SH-SY5Y (cell line): ENCODE results near the gene COLEC11.

Experiments used
- GATA2 ChIP-seq: IDR thresholded peaks from 2 replicates; pipeline ENCODE4 v1.6.1; 2011; ENCODE audit warnings: mild to moderate bottlenecking, low read depth, low read length
- GATA3 ChIP-seq: IDR thresholded peaks from 2 replicates; pipeline ENCODE4 v1.6.1; 2011; ENCODE audit warnings: low read depth, mild to moderate bottlenecking, low read length, moderate library complexity

COLEC11 gene

DNA sequence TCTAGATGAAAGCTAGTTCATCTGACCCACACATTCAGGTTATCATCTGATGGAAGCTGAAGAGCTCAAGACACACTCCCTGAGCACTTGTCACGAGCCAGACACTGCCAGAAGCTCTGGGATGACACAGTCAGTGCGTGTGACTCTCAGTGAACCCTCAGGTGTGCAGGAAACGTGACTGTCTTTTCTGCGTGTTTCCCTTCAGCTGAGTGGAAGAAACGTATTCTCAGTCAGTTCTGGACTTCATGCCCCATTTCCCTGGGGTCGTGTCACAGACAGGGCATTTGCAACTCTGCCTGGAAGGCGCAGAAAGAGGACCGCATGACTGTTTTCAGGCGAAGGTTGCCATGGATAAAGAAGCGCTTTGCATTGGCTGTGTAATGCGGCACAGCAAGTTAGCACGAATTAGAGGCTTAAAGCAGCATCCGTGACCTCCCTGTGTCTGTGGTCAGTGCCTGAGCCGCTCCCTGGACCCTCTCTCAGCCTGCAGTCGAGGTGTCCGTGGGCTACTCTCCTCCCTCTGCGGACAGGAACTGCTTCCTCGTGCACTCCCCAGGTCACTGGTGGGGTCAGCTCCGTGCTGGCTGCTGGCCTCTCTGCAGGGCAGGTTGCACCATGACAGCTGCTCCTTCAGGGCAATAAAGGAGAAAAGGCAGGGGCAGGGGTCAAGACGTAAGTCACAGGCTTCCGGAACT, 59.8 kb downstream of the COLEC11 start:
- TF ChIP-seq GATA2 (no peak), GATA3 (no peak)

DNA sequence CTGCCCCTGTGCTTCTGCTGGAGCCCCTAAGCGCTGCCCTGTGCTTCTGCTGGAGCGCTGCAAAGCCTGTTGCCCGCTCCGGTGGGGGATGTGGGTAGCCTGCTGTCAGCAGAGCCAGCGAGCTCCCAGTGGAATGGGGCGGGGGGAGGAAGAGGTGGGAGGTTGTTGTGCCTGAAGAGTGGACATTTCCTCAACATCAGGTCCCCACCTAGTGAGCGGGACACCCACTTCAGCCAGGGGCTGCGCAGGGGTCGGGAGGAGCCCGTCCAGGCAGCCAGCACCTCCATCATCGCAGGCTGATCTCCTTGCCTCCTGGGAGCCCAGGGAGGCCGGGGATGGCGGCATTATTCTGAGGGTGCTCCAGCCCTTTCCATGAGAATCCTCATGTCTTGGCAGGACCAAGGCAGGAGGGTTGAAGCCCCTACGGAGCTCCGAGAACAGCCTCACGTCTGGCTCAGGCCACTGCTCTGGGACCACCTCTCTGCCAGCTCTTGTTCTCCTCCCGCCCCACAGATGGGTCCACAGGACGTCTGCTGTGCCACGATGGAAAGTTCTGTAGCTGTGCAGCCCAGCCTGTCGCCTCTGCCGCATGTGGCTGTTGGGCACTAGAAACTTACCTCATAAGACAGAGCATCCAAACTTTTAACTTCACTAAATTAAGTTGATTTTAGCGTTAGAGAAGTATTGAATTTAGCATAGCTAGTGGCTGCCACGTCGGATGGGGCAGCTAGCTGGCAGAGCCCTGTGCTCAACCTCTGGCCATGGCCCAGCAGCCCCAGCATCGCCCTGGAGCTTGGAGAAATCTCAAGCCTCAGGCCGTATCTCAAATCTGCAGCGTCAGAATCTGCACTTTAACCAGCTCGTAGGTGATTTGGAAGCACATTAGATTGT, 61.2 kb downstream of the COLEC11 start:
- TF ChIP-seq GATA2: no peak
- TF ChIP-seq GATA3: no peak

DNA sequence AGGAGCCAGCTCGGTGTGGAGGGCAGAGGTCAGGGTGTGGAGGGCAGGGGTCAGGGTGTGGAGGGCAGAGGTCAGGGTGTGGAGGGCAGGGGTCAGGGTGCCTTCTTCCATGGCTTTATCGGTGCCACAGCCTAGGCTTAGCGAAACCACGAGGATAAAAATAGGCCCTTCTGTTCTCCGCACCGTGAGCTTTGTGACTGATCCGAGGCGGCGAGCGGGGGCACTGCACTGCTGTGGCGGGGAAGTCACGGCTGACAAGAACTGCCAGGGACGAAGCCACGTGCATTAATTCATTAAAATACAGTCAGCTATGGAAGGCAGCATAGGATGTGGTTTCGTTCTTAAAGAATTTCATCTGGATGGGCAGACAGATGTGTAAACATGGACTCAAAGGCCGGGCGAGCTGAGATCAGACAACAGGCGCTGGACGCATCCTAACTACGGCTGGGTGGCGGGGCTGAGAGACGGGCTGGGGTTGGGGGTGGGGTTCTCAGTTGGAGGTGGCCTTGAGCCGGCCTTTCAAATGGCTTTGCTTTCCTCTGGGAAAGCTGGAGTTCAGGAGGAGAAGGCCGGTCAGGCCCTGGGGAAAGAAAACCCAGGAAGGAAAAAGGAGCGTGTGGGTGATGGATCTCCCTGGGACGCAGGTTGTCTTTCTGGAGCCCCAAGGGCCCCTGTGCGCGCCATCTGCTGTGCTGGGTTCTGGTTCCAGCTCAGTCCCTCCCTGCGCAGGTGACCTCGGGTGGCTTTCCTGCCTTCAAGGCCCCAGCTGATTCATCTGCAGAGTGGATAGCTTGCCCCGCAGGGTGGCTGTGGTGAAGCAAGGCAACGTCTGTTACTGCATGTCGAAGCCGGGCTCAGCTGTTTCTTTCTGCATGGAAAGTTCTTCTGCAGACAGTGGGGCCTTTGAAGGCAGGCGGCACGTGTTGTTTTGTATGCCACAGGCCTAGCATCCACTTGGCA, 62.1 kb downstream of the COLEC11 start:
- TF ChIP-seq GATA2: no peak
- no peak for TF ChIP-seq GATA3

DNA sequence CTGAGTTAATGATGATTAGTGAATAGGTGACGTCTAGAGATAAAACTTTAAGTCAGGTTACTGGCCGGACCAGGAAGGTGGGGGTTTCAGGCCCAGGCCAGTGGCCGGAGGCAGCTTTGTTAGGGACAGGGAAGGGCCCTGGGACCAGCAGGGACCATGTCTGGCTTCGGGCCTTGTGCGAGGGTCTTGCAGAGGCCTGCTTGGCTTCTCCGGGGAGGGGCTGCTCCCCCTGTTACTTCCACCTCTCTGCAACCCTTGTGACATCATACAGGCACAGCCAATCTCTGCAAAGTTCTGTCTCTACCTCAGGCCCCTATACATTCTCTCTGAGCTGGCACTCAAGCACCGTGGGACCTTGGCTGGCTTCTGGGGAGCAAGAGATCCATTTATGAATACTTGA, 63.0 kb downstream of the COLEC11 start, which contains the start of gene ALLC:
Gene ALLC (plus strand): TSS at position 320 of the 400 bp plus-strand sequence. CDS start 12,958 bp downstream, outside the sequence.
- no peak for TF ChIP-seq GATA3
- no peak for TF ChIP-seq GATA2

DNA sequence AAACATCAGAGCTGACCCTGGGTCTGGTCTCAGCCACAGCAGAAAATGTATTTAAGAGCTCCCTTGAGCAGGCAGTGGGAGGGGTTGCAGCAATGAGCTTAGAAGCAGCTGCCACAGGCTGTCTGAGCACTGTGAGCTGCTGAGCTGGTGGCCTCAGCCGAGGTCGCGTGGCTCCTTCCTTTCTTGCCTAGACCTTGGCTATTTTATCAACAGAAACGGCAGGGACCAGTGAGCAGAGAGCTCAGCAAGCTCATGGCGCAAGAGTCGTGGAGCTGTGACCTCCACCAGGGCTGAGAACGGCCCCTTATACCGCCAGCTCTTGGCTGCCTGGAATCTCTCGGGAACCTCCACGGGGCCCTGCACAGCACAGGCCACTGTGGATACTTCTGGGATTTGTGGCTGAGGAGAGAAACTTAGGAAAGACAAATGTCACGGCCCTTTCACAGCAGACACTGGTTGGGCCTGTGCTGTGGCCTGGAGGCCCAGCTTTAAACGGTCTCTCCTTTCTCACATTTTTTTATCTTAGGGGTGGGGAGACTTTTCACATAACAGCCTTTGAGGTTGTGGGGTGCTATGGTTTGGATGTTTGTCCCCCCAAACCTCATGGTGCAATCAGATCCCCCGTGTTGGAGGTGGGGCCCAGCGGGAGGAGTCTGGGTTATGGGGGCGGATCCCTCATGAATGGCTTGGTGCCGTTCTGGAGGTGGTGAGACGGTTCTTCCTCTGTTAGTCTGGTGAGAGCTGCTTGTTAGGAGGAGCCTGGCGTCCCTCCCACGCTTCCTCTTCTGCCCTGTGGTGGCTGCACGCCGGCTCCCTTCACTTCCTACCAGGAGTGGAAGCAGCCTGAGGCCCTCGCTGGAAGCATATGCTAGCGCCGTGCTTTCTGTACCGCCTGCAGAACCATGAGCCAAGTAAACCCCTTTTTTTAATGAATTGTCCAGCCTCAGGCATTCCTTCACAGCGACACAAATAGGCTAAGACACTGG, 64.8 kb downstream of the COLEC11 start:
- TF ChIP-seq GATA3 (no peak), GATA2 (no peak)

DNA sequence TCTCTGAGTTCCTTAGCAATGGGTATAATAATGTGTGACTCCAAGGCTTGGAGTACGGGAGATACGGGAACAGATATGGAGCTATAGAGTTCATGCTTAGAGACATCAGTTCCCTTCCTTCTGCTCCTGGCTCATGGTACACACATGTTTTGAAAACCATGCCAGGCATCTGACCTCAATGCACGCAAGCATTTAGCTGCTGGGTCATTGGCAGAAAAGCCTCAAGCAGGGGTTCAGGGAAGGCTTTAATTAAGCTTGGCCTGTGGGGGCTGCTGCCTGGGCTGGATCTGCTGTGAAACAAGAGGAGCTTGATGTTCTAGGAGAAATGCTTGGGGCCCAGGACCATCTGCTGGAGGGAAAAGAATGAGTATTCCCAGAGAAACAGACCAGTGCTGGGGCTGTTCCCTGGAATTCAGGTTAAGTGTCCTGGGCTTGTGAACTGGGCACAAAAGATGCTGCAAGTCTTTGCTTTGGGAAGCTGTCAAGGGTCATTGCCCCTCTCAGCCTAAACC, 66.3 kb downstream of the COLEC11 start:
- TF ChIP-seq GATA2 (no peak), GATA3 (no peak)

DNA sequence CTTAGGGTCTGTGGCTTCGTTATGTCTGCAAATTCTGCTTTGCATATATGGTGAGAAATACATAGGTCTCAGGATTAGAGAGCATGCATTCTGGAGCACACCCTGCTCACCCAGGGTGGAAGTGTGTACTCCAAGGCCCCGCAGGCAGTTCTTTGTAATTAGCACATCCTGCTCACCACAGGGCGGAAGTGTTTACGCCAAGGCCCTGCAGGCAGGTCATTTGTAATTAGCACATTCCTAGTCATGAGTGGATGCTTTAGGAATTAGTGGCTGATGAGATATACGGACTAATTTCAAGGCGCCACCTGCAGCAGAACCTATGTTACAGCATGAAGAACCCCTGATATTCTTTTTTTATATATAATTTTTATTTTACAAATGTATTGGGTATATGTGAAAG, 67.3 kb downstream of the COLEC11 start:
- TF ChIP-seq GATA3 (no peak), GATA2 (no peak)

DNA sequence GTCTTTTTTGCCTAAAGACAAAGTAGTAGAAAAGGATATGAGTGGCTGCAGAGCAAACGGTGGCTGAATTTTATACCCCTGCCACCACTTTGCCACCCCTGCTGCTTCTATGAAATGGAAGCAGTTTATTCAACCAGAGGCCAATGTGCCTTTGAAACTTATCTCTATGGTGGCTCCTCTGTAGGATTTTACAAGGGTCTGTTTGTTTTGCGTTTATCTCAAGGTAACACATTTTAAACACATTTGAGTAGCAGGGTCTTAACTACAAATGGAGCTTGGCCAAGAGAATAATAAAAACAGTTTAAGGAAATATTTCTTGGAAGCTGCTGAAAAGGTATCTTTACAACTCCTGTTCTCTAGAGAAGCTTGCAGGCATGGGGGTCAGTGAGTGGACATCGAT, 69.2 kb downstream of the COLEC11 start:
- TF ChIP-seq GATA2 (no peak), GATA3 (no peak)

DNA sequence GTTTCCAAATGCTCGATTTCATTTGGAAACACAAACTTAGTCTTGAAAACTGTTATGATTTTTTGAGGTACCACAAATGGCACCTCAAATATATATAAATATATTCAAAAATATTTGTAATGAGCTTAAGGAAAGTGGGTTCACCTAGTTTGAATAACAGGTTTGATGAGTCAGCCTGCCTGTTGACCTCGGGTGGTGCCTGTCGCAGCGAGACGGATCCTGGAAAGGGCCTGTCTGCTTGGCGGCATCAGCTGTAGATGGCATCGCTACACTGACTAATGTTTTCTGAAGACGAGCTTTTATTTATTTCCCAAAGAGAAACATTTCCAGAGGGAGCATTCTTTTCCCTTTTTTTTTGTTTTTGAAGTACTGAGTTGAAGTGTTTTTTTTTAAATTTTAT, 70.0 kb downstream of the COLEC11 start:
- TF ChIP-seq GATA3 (no peak), GATA2 (no peak)

DNA sequence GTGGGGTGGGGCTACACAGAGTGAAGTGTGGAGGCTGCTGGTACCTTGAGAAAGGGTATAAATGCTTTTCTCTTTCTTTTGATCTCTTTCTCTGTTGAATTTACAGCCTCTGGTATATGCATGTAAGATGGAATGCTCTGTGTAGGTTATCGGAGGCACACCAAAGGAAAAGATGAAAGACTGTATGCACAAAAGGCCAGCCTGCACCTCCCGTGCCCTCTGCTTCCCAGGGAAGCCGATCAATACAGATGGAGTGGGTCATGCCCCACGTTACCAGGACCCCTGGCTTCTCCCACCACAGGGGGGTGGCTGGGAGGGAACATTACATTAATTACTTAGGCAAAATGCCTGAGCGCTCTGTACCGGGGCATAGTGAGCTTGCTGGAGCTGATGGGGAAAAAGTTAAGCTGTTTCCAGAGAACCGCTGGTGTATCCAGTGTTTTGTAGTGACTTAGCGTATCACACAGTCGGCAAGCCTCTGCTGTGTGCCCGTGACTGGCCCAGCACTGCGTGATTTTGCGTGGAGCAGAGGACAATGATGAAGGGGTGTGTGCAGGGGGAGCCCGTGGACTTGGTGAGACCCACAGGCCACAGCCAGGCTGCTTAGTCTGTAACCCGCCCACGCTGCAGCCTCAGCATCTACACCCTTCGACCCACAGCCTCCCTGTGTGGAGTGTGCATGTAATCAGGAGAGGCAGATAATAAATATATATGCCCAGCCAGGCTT, 71.1 kb downstream of the COLEC11 start:
- TF ChIP-seq GATA2 (no peak), GATA3 (no peak)

DNA sequence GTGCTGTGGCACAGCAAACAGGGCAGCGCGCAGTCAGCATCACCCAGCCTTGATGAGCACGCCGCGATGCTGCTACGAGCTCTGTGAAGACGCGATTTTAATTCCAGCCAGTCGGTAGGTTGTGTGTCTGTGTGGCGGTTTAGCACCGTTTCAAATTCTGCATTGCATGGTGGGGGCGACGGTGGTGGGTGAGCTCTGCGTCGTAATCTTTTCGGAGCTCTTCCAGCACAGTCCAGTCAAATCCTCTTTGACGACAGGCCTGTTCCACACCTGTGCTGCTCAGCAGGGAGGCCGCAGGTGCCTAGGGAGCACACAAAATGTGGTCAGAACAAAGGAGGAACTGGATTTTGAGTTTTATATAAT, 71.7 kb downstream of the COLEC11 start:
- TF ChIP-seq GATA2 (no peak), GATA3 (no peak)

DNA sequence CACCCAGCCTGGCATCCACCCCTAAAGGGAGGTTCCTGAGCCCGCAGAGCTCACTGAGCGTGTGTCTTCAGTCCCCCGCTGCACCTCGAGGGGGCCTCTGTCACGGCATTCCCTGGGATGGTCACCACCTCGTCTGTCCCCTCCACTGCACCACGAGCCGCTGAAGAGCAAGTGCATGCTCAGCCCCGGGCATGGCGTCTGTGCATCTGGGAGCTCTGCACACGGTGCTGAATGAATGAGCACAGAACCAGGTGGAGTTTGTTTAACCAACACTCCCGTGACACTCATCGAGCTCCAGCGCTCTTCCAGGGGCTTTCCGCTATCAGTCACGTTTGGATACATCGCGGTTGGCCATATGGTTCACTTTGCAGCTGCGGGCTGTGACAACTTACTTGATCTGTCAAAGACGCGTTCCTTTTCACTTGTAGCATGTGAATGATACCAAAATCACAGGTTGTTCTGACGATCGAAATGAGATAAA, 72.3 kb downstream of the COLEC11 start:
- TF ChIP-seq GATA2 (no peak), GATA3 (no peak)

DNA sequence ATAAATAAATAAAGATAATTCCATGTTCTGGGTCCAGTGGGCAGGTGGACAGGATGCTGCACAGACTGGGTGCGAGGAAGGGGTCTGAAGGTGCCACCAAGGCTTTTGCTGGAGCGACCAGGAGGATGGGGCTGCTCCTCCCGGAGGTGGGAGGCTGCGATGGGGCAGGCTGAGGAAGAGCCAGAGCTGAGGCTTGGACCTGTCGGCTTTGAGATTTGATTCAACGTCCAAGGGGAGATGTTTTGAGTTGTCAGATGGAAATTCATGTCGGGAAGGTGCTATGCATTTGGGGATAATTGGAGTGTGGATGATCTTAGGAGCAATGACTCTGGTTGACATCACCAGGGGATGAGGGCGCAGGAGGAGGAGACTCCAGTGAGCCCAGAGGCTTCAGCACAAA, 74.7 kb downstream of the COLEC11 start:
- TF ChIP-seq GATA2 (no peak), GATA3 (no peak)
